Tibial artery (tissue), 4 donors: Measurements from ENCODE around the gene GRM8.
"Not testable (repeated sequence)": the region's sequence is repeated elsewhere in the genome, so short reads cannot be mapped to it uniquely, and the experiment has no call there.

Experiments used
- DNase-seq, 2 donors: peaks; one replicate each; pipeline ENCODE4 v3.0.0-alpha.2; 2019
- H3K27ac ChIP-seq, 2 donors: fragments of 200-600 bp; sonication (generic) in 1 of 2; 1 replicate in 1 of 2; 2 replicates in 1 of 2; pipeline ENCODE4 v1.5.1; 2018 to 2019; ENCODE audit warnings: mild to moderate bottlenecking in 1 of 2
- H3K27me3 ChIP-seq, 2 donors: fragments of 200-600 bp; sonication (generic) in 1 of 2; one replicate each; pipeline versions ENCODE4 v1.5.1 to v1.6.0; 2016 to 2019
- H3K36me3 ChIP-seq, 3 donors: fragments of 200-600 bp; sonication (generic) in 2 of 3; one replicate each; pipeline ENCODE4 v1.5.1; 2016 to 2019; ENCODE audit warnings: mild to moderate bottlenecking in 2 of 3
- H3K4me1 ChIP-seq, 4 donors: fragments of 200-600 bp; sonication (generic) in 2 of 4; 1 replicate in 3 of 4; 2 replicates in 1 of 4; pipeline ENCODE4 v1.5.1; 2016 to 2019
- H3K4me3 ChIP-seq, 2 donors: fragments of 200-600 bp; sonication (generic) in 1 of 2; 1 replicate in 1 of 2; 2 replicates in 1 of 2; pipeline ENCODE4 v1.5.1; 2018 to 2019; ENCODE audit warnings: mild to moderate bottlenecking in 2 of 2
- H3K9me3 ChIP-seq, 3 donors: fragments of 200-600 bp; sonication (generic) in 1 of 3; one replicate each; pipeline ENCODE4 v1.5.1; 2016 to 2019
- intact Hi-C: fragments of 100-400 bp; cut with DNase I; formaldehyde crosslinking; loops from one replicate; pipeline ENCODE4 v1.15.0; 2023; ENCODE audit warnings: low total_unique reads
- TF ChIP-seq, protein P1 (sequence below), 2 experiments: fragments of 200-600 bp in 1 of 2; fragments of 450-650 bp in 1 of 2; IDR thresholded peaks; one replicate each; pipeline ENCODE4 v1.5.1; 2017 to 2019; ENCODE audit warnings: antibody characterized with exemption in 2 of 2, mild to moderate bottlenecking in 1 of 2, moderate library complexity in 1 of 2

The GRM8 gene

DNA sequence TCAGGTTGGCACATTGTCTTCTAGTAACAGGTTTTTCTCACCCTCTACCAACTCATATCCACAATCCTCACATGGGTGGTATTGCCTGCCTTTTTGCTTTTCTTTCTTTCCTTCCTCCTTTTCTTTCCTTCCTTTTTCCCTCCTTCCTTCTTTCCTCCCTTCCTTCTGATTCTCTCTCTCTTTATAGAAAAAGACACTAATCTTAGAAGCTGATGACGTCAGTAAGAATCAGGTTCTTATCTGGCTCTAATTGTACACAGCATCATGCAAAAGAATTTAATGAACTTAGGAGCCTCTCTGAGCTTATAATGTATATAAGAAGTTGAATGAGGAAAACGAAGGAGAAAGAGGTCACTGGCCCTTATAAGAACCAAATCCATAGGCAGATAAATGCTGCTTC lies 328.3 kb downstream of the GRM8 start:
- intact Hi-C loops, result no loop called here

DNA sequence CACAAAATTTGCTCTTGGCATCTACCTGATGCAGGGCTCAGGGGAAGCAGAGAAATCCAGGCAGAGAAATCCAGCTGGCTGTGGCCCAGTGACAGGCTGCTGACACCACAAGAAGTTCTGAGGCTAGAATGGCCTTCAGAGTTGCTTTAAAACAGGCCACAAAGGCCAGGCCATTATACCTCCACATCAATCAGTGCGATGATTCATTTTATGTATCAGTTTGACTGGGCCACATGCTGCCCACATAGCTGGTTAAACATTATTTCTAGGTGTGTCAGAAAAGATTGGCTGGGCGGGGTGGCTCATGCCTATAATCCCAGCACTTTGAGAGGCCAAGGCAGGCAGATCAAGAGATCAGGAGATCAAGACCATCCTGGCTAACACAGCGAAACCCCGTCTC lies 341.1 kb downstream of the GRM8 start:
- intact Hi-C loops, H3K27me3 ChIP-seq, H3K9me3 ChIP-seq, H3K4me3 ChIP-seq, H3K36me3 ChIP-seq, DNase-seq, H3K4me1 ChIP-seq, H3K27ac ChIP-seq: not testable (repeated sequence)

More for the DNA sequence above, 328.3 kb downstream of the GRM8 start:
- no peaks in the 10 kb centered on the region for H3K9me3 ChIP-seq
- H3K36me3 ChIP-seq, result no peaks in the 10 kb centered on the region
- H3K4me3 ChIP-seq, result no peak overlapping the region
- H3K27ac ChIP-seq, result no peak overlapping the region
- no peak for DNase-seq
- no peaks in the 10 kb centered on the region for H3K27me3 ChIP-seq
- TF ChIP-seq, protein P1, sequence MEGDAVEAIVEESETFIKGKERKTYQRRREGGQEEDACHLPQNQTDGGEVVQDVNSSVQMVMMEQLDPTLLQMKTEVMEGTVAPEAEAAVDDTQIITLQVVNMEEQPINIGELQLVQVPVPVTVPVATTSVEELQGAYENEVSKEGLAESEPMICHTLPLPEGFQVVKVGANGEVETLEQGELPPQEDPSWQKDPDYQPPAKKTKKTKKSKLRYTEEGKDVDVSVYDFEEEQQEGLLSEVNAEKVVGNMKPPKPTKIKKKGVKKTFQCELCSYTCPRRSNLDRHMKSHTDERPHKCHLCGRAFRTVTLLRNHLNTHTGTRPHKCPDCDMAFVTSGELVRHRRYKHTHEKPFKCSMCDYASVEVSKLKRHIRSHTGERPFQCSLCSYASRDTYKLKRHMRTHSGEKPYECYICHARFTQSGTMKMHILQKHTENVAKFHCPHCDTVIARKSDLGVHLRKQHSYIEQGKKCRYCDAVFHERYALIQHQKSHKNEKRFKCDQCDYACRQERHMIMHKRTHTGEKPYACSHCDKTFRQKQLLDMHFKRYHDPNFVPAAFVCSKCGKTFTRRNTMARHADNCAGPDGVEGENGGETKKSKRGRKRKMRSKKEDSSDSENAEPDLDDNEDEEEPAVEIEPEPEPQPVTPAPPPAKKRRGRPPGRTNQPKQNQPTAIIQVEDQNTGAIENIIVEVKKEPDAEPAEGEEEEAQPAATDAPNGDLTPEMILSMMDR (IDR thresholded peaks at IDR 0.05), result no peak
- H3K4me1 ChIP-seq, result no peaks in the 10 kb centered on the region

DNA sequence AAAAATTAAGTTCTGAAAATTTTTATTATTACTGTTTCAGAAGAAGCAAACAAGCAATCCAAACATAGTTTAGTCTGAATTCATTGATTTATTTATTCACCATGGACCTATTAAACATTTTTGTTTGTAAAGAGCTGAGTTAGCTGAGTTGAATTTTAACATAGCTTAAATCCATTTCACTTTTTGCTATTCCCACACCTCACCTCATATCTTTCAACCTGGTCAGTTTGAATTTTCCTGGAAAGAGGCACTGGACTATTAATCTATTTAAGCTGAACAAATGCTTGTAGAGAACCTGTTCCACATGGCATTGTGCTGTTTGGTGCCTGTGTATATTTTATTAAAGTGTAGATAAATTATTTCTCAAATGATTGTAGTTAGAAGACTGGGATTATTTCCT lies 344.2 kb downstream of the GRM8 start:
- H3K4me1 ChIP-seq, H3K27ac ChIP-seq, H3K4me3 ChIP-seq, H3K9me3 ChIP-seq, intact Hi-C loops, H3K36me3 ChIP-seq, DNase-seq, H3K27me3 ChIP-seq: not testable (repeated sequence)

DNA sequence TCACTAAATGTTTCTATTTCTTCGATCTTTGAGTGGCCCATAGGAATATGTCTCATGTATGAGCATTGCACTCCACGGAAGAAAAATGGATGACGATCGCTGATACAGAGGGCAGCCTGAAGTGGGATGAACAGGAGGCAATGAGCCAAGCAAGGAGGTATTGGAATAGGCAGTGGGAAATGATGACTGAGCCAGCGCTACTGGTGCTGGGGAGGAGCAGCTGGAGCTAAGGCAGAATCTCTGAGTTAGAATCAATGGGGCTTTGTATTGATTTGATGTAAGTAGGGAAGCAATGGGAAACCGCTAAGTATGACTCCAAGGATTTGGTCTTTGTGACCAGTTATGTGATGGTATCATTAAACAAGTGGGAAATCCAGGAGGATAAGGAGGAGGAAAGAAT lies 345.1 kb downstream of the GRM8 start:
- H3K27ac ChIP-seq, H3K4me1 ChIP-seq, intact Hi-C loops, DNase-seq, H3K4me3 ChIP-seq, H3K27me3 ChIP-seq, H3K36me3 ChIP-seq, H3K9me3 ChIP-seq: not testable (repeated sequence)

DNA sequence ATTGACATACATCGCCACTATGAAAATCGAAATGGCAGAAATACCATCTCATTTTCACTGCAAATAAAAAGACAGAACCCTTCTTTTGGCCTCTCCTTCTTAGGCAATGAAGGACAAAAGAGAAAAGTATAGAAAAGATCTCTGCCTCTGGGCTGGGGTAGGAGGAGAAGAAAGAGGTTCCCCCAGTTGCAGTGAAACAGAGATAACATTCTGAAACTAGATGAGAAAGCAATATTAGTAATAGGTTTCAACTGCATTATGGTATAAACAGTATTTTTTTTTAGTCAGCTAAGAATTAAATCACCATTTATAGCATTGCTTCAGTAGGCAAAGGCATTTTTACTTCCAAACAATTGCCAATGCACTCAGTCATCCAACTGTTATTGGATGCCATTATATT lies 347.5 kb downstream of the GRM8 start:
- DNase-seq, H3K4me1 ChIP-seq, H3K27me3 ChIP-seq, intact Hi-C loops, H3K27ac ChIP-seq, H3K36me3 ChIP-seq, H3K9me3 ChIP-seq, H3K4me3 ChIP-seq: not testable (repeated sequence)

DNA sequence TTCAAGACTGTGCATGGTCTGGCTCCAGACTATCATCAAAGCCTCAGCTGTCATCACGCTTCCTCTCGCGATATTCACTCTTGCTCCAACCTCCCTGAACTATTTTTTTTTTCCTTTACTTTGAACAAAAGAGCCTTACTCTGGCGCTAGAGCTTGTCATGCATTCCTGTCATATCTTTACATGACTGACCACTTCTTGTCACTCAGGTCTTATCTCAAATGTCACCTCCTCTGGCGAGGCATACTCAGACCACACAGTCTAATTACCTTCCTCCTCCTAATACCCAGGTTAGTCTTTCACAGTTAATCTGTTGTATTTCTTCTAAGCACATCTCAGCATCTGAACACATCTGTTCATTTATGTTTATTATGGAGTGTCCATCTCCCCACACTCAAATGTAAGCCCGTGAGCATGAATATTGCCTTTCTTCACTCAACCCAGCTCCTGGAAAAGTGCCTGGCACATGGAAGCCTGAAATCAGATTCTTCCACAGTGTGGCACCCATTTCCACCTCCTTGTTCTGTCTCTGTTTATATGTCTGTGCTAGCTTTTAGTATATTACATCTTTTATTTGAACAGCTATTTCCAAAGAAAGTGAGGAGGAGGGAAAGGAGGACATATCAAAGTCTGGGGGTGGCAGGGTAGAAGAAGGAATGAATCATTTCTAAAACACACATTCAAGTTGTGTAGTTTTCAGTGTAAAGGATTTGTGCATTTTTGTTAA lies 351.5 kb downstream of the GRM8 start:
- H3K36me3 ChIP-seq, DNase-seq, H3K4me3 ChIP-seq, intact Hi-C loops, H3K27ac ChIP-seq, H3K27me3 ChIP-seq, H3K9me3 ChIP-seq, H3K4me1 ChIP-seq: not testable (repeated sequence)

DNA sequence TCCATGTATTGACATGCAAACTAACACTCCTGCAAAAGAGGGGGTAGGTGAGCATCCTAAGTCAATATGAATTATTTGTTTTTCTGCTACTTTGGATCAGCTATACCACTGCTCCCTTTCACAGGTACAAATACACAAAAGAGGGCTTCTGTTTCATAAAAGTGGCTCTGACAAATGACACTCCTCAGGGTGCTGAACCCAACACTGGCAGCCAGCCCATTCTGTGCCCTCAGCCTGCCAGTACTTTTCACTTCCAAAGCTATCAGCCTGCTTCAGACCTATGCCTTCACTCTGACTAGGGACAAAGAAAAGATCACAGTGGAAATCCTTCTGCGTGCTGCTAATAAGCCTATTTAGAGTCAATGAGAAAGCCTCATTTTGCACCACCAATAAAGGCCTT lies 364.8 kb downstream of the GRM8 start:
- H3K36me3 ChIP-seq, H3K9me3 ChIP-seq, H3K4me3 ChIP-seq, H3K27ac ChIP-seq, DNase-seq, H3K4me1 ChIP-seq, intact Hi-C loops, H3K27me3 ChIP-seq: not testable (repeated sequence)

DNA sequence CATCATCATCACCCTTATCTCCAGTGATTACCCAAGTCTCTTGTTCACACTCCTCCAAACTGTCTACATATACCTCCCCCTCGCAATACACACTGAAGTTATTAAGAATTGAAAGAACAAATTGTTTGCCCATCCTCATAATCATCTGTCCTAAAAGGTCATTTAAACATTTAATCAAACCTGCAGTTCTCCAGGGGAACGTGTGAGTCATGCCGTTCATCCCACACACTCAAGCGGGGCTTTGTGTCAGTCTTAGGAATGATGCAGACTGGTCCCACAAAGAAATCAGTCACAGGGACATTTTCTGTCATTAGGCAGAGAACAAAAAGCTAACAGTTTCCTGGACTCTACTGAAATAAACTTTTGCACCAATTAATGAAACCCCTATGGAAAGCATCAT lies 365.2 kb downstream of the GRM8 start:
- H3K9me3 ChIP-seq, DNase-seq, H3K36me3 ChIP-seq, H3K27ac ChIP-seq, H3K4me3 ChIP-seq, H3K4me1 ChIP-seq, H3K27me3 ChIP-seq, intact Hi-C loops: not testable (repeated sequence)

DNA sequence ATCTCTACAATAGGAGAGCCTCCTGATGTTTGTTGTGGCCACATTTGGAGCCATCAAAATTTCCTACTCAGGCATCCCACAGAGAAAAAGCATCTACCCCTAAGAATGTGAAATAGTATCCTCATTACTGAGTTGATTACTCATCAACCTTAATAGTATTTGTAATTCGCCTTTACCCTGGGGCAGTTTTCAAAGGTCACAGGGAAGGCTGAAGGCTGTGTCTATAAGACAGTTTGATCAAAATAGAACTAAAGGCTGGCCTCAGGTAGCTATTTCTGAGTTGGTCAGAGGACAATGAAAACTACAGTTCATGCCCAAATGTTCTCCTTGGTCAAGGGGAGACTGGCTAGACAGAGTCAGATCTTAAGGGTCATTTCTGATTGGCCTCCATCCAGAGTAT lies 370.0 kb downstream of the GRM8 start:
- H3K9me3 ChIP-seq, DNase-seq, H3K27ac ChIP-seq, H3K4me1 ChIP-seq, H3K27me3 ChIP-seq, intact Hi-C loops, H3K36me3 ChIP-seq, H3K4me3 ChIP-seq: not testable (repeated sequence)

DNA sequence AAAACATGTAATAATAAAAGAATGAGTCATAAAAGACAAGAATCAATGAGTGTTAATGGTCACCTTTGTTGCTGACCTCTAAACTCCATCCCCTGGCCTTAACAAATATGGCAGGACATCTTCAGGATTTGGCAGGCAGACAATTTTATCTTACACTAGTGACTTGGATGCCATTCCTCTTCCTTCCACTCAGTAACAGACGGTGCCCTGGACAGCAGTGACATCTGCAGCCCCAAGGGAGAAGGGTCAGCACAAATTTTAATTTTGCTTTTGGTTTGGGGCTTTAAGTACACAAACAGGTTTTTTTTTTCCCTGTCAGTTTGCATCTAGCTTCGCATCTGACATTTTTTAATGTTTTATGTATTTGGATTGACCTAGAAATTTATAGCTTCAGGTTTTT lies 370.8 kb downstream of the GRM8 start:
- DNase-seq, H3K27me3 ChIP-seq, H3K4me3 ChIP-seq, H3K36me3 ChIP-seq, H3K27ac ChIP-seq, H3K4me1 ChIP-seq, intact Hi-C loops, H3K9me3 ChIP-seq: not testable (repeated sequence)
